Fibroblast of skin of back (primary cell): Measurements from ENCODE around the gene DDX53. TPM values are rescaled to one million over a fixed set of nuclear protein-coding genes. Genes with fewer than 3 reads are reported as not detected.

ENCODE experiments used
- DNase-seq: peaks from one replicate; pipeline ENCODE4 v3.0.0-alpha.2; 2013
- polyA plus RNA-seq, 2 experiments: library from polyadenylated mRNA; unstranded; fragments of 120-200 nt; gene quantifications; one replicate each; pipeline ENCODE4 v1.2.1, GENCODE V29; 2013; ENCODE audit not compliant: insufficient read length in 2 of 2

Gene DDX53
- not detected for polyA plus RNA-seq (2013, experiment 1 of 2; ENCODE audit: insufficient read length)
- not detected for polyA plus RNA-seq (2013, experiment 2 of 2; ENCODE audit: insufficient read length)

DNA sequence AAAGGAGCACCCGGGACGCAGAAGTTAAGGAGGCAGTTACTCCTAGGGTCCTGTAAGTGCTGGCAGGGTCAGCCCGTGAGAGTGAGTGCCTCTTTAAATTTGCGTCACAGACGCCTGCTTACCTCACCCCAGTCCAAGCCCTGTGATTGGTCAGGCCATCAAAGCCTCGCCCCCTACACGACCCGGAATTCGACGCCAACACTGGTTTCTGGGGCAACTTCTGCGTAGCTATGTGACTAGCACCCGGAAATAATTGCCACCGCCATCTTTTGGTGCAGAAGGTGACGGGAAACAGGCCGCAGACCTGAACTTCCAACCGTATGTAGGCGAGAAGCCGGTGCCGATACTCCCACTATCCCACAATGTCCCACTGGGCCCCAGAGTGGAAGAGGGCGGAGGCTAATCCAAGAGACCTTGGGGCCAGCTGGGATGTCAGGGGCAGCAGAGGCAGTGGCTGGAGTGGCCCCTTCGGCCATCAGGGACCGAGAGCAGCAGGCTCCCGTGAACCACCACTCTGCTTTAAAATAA lies at the start of gene DDX53:
Gene DDX53 (plus strand): TSS at position 265 of the 528 bp plus-strand sequence. CDS start 98 bp downstream, at position 363.
- DNase-seq: no peak

DNA sequence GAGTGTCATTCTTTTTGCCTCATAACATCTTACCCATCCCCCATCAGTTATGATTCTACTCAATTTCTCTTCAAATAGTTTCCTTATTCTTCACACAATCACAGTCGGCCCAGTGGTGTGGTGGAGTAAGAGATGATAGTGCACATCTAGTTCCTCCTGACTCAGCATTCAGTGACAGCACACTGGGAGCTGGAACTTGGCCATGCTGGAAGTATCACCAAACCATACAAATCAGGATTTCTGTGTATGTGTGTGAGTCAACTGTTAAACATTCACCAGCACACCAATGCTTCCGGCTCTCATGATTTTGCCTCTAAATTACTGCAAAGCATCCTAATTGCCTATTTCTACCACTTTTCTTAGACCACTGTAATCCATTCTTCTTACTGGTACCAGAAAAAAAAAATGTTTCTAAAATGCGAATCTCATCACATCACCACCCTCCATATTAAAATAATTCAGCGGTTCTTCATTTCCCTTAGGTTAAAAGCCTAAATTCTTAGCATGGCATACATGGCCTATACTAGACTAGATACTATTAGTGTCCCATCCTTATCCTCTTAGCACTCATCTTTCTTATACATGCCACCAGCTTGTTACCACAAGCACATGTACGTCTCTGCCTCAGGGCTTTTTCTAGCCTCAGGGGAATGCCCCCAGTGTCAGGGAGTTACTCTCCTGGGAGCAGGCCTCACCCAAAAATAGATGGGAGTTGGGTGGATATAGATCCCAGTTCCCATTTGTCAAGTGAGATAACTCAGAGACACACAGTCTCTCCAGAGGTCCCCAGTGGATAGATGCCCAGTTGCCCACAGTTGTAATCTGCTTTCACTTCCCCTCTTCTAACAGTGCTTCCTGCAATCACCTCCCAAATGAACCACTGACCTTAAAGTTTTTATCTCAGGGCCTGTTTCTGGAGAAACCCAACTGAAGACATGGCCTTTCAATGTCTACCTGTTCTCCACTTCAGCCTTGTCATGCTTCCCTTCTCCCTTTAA lies 49.2 kb upstream of the DDX53 start:
- DNase-seq: peak; percentile 91

GRCh38 chrX:22952010-22952409 lies 47.8 kb upstream of the DDX53 start:
- peak; percentile 55 for DNase-seq

GRCh38 chrX:22958250-22958649 lies 41.5 kb upstream of the DDX53 start:
- DNase-seq: no peak

DNA sequence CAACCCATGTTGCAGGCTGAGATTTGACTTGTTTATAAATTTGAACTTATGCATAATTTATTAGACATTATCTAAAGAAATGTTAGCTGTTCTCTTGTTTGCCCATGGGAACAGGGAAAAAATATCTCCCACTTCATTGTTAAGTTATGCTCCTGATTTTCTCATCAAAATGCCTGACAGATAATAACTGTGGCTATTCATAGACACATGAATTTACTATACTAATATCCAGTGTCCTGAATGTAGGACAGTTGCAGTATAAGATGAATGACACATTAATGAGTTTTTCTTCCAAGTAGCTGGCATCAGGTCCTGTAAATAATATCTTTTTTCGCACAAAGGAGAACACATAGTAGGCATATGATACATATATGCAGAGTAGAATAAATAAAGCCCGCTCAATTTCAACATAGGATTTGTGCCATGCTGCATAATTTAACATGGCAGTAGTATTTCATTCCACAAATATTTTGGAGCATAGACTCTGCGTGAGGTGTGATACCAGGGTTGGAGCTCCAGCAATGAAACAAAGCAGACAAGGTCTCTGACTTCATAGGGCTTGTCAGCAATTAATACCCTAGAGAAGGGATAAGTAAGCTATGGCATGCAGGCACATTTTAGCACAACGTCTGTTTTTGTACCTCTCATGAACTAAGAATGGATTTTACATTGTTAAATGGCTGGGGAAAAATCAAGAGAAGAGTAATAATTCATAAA lies 40.4 kb upstream of the DDX53 start:
- DNase-seq: no peak

DNA sequence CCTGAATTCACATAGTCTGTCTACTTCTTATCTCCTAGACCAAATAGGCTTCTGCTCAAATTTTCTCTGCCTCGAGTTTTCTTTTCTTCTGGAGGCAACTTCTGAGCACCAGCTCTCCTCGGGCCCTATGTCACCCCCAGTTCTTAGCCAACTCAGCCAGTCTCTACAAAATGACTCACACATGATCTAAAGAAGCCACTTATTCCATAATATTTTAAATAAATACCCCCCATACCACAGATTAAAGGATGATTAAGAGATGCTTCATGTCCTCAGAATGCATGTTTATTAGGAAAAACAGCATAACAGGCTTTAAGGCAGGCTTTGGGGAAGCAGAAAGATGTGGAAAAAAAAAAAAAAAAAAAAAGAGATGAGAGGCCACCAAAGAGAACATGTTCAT lies 36.6 kb upstream of the DDX53 start:
- peak; percentile 62 for DNase-seq

- no peak for DNase-seq
Observed at GRCh38 chrX:22968494-22968893, 31.3 kb upstream of the DDX53 start.

GRCh38 chrX:22969411-22969810 lies 30.3 kb upstream of the DDX53 start:
- DNase-seq: peak; percentile 83

- DNase-seq: no peak
Observed at GRCh38 chrX:22970861-22971260, 28.9 kb upstream of the DDX53 start.

GRCh38 chrX:22974616-22975015 lies 25.1 kb upstream of the DDX53 start:
- DNase-seq: peak; percentile 51

- DNase-seq: no peak
Observed at GRCh38 chrX:22975786-22976185, 24.0 kb upstream of the DDX53 start.

DNA sequence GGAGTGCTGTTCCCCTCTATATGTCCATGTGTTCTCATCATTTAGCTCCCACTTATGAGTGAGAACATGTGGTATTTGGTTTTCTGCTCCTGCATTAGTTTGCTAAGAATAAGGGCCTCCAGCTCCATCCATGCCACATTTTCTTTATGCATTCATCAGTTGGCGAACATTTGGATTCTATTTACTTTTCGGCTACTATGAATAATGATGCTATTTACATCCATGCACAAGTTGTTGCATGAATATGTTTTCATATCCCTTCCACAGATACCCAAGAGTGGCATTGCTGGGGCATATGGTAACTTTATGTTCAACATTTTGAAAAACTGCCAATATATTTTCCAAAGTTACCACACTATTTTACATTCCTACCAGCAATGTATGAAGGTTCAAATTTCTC lies 13.8 kb upstream of the DDX53 start:
- DNase-seq: no peak

GRCh38 chrX:22987452-22987851 lies 12.3 kb upstream of the DDX53 start:
- no peak for DNase-seq

DNA sequence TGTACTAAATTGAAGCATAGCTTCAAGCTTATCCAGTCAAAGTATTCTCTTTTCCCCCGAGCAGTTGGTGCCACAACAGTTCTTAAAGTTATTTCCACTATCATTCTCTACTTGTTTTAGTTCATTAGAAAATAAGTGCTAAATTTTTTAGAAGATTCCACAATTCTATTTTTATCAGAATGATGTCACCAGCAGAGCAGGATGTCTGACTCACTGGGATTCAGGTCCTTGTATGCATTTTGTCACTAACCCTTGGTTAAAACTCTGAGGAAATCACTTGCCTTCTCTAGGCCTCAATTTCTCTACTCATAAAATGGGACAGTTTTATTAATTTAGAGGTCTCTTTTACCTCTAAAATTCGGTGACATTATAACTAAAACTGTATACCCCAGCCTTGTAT lies 3.4 kb downstream of the DDX53 start:
- DNase-seq: peak; percentile 76

GRCh38 chrX:23008431-23009099 lies 8.8 kb downstream of the DDX53 start:
- DNase-seq: peak; percentile 43

DNA sequence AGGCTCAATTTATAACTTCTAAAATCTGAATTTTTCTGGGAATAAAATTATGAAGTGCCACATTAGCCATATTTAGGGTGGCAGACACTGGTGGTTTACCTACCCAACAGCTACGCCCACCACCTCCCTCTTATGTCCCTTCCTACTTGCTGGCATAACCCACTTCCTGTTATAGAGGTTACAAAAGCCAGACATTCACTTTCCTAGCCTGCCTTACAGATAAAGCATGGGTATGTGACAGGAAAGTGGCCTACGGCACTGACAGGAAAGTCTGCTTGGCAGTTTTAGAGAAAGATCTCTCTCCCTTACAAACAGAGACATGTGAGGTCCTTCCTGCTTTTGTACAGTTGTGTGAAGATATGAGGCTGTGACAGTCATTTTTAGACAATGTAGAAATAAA lies 12.4 kb downstream of the DDX53 start:
- no peak for DNase-seq

DNA sequence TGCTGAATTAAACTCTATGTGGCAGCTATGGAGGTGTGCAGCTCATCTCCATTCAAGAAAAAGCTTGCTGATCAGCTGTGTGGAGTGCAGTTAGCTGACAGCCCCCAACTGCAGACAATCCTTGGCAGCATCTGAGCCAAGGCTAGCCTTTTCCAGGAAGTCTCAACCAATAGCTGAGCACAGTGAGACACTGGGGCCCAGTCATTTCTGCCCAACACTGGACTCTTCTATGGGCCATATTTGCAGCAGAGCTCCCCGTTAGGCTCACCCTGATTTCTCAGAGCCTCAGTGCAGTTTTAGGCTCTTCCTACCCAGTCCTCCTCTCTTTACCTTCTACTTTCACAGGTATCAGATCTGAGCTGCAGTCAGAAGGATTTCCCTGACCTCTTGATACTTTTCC lies 12.9 kb downstream of the DDX53 start:
- DNase-seq: no peak

GRCh38 chrX:23013366-23013765 lies 13.6 kb downstream of the DDX53 start:
- DNase-seq: no peak

DNA sequence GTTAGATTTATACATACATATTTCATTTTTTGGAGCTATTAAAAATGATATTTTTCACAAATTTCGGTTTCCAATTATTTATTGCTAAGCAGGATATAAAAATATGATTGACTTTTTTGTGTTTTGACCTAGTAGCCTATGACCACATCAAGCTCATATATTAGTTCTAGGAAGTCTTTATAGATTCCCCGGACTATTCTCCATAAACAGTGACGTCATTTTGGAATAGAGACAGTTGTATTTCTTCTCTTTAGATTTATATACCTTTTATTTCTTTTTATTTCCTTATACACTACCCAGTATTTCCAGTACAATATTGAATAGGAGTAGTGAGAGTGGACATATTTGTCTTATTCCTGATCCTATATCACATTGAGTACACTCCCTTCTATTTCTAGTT lies 31.8 kb downstream of the DDX53 start:
- DNase-seq: no peak

DNA sequence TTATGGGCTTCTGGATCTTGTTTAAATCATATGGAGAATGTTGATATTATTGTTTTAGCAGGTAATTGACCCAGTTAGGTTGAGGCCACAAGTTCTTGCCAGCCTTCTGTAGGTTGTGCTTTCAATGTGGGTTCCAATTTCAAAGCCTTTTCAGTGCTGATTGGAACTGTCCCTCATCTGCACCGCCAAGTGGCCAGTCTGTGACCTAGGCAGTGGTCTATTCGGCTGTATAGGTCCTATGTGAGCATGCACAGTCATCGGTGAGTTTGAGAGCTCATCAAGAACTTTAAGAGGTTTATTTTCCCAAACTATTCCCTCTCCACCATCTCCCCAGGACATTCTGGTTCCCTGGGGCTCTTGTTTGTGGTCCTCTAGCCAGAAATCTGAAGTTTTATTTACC lies 35.7 kb downstream of the DDX53 start:
- DNase-seq: no peak

DNA sequence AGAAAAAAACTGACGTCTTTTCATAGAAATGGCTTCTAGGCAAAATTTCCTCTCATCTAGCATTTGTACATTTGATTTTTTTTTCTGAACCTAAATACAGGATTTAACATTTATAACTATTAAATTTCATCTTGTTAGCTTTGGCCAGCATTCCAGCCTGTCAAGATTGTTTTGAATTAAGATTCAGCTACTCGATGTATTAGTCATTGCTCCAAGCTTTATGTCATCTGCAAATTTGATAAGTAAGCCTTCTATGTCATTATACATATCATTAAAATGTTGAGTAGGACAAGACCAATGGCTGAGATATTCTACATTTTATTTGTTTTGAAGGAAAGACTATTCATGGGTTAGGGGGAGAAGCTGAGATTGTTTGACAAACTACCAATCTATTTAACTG lies 46.7 kb downstream of the DDX53 start:
- peak; percentile 55 for DNase-seq

DNA sequence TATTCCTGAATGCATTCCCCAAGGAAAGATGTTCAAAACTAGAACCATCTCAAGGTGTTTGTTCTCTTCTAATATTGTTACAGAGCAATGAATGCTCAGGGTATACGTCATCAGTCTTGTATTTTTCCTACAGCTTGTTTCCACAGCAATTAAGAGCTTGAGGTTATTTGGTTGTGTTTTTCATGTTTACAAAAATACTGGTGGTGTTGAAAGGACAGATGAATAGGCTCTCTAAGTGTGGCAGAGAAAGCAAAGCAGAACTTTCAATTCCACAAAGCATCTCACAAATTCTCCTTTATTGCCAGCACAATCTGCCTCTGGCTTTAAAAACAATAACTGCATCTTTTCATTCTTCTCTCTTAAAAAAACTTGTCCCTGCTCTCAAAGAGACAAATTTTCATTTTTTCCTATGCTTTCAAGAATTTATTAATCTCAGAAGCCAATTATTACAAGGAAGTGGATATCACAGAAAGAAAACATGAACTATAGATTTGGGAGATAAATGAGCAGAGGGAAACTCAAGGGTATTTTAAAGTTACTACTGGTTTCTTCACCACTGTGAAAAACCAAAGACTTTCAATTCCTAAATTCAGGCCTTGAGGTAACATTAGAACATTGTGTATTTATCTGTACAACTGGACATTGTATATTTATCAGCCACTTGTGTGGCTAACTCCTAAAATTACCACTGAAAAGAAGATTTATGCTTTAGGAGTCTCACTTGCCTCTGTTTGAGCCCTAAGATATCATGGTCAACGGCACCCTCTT lies 49.2 kb downstream of the DDX53 start:
- DNase-seq: no peak
